ENCODE results near the gene CHST11. TPM values are rescaled to one million over a fixed set of nuclear protein-coding genes. Genes with fewer than 3 reads are reported as not detected.
"Not testable (repeated sequence)": the region's sequence is repeated elsewhere in the genome, so short reads cannot be mapped to it uniquely, and the experiment has no call there.

Gene CHST11
- polyA plus RNA-seq, 3 donors, result 6.2 to 8.1 (median 7.6) TPM

DNA sequence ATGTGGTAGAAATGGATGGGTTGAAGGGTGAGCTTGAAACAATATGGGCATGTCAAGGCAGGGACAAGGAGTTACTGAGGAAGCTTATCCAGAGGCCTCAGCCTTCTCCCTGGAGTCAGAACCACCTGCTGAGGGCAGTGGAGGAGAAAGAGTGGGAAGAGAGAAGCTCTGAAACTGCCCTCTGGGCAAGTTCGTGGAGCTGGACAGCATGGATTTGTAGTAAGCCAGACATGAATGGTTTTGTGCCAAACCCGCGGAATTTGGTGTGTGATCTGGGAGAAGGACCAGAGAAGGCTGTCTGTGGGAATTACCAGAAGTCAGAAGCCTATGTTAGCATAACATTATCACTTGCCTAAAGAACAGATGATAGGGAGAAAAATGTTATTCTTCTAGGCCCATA is 336.5 kb downstream of the CHST11 start:
- no peak for DNase-seq

DNA sequence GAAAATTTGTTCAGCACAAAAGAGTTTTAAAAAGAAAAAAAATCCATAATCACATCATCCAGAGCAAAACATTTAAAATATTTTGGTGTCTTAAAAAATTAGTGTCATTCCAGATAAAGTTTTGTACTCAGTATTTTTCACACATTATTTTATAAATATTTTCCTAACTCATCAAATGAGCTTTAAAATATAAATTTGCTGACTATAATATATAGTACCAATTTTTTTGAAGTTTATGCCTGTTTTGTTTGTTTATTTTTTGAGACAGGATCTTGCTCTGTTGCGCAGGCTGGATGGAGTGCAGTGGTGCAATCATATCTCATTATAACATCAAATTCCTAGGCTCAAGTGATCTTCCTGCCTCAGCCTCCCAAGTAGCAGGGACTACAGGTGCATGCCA is 337.2 kb downstream of the CHST11 start:
- no peak for DNase-seq

DNA sequence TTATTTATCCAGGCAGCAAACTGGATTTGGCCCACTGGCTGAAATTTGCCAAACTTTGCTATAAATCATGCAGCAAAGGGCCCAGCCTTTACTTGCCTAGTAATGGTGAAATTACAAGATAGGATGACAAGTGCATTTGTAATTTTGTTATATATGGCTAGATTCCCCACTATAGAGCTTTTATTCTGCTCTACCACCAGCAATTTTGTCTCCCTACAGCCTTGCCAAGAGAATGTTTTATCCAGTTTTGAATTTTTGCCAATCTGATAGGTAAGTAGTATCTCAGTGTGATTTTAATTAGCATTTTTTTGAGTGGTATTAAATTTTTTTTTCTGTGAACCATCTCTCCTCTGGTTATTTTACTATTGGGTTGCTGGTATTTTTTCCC is 339.7 kb downstream of the CHST11 start:
- DNase-seq, result no peak

DNA sequence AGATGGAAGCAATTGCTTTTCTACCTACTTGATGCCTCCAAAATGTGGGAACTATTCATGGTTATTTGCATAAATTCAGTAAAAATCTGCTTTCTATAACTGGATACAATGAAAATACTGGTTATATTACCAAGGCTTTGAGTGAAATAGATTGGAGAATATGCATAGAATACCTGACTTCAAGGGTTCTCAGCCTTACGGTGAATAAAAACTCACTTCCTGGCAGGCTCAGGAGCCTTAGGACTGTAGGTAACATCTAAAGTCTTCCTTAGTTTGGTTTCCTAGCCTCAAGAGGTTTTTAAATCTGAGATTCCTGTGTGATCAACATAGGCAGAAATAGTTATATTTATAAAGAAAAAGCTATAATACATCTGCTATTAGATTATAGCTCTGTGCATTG is 342.7 kb downstream of the CHST11 start:
- no peak for DNase-seq

DNA sequence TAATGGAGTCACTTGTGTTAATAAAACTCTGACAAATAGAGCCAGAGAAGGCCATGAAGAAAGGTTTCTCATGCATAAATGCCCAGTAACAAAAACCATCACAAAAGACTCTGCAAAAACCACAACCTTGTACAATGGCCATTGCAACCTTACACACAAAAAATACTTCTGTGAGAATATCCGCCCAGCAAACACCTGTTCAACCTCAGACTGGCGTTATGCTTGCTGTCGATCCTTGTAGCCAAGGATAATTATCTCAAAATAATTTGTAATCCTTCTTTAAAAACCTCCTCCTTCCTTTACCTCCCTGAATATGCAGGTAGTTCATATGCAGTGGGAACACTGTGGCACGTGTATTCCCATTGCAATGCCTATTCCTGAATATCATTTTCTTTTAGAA is 344.3 kb downstream of the CHST11 start:
- DNase-seq, result no peak

DNA sequence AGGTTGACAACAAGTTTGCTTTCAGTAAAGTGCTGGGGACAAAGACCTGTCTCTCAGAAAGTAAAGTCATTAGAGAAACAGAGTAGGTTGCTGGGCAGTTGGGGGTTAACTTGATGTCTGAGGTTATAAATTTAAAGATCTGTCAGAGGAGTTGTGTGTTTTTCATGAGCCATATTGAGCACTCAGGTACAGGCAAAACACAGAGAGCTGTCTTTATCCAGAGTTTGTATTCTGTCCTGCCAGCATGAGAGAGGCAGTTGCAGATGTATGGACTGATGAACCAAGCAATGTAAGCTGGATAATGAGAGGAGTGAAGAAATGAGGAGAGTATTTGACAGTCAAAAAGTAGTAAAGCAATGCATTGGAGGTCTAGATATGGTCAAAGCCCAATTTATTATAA is 344.7 kb downstream of the CHST11 start:
- DNase-seq, result no peak

DNA sequence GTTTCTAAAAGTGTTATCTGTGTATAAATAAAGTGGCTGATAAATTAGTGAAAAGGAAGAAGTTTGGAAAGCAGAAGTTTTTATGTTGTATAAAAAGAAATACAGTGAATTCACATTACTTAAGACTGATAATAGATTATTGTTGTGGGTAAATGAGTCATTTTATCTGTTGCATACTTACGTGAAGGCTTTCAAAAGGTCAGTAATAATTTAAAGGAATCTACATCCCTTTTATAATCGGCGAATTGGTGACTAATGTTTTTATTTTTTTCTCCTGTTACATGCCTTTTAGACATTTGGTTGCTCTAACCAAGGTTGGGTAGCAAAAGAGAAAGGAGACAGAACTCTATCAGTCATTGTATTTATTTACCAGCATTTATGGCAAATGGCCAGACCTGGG is 345.5 kb downstream of the CHST11 start:
- no peak for DNase-seq

DNA sequence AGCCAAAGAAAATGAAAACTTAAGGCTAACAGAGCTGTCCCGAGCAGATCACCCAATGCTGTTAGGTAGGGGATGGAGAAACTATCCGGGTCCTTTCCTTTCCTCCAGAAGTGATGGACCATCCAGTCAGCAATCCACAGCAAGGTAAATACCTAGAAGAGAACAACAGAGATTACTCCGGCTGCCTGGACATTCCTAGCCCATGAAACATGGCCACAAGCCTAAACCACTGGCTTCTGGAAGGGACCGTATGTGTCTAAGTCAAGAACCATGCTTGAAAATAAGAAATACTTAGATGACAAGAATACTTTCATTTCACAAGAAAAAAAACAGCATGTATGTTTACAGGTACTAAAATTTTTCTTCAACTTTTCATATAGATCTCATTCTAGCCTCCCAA is 348.4 kb downstream of the CHST11 start:
- no peak for DNase-seq

DNA sequence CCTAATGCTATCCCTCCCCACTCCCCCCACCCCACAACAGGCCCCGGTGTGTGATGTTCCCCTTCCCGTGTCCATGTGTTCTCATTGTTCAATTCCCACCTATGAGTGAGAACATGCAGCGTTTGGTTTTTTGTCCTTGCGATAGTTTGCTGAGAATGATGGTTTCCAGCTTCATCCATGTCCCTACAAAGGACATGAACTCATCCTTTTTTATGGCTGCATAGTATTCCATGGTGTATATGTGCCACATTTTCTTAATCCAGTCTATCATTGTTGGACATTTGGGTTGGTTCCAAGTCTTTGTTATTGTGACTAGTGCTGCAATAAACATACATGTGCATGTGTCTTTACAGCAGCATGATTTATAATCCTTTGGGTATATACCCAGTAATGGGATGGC is 349.4 kb downstream of the CHST11 start:
- not testable (repeated sequence) for DNase-seq

DNA sequence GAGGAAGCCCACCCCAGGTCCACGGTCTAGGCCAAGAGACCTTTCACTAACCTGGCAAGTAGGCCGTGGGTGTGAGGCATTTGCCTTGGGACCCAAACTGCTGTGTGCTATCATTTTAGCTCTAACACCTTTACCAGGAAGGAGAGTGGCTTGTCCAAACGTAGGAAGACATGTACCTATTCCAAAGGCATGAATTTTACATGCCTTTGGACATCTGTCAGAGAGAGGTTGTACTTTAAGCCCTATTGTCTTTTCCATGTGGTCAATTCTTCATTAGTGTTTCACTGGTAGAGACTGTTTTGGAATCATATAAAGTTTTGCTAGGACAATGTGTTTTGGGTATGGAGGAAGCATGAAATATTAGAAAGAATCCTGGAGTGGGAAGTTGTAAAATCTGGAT is 352.5 kb downstream of the CHST11 start:
- DNase-seq, result no peak

DNA sequence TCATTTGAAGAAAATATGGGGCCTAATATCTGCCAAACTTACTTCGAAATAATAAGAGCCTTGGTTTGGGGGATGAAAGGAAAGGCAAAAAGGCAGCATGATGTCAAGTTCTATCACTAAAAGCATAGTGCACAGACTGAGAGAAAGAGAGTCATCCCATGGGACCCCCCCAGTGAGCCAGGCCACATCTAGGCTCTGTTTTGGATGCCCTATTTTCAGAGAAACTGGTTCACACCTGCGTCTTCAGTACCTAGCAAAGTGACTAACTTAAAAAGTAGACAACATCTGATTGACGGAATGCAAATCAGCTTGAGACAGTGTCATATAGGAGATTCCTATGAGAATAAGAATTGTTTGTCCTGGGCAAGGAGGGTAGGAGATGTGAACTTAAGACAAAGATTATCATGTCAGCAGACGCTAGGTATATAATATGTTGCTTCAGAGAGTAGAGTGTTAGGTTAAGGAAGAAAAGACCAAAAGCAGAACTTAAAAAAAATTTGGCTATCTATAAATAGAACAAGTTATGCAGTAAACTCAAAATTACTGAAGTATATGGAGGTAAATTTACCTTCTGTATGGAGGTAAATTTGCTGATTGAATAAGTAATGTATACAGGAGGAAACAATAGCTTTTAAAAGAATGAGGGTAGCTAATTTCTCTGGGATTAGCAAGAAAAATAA is 353.1 kb downstream of the CHST11 start:
- DNase-seq, result no peak

Other genes with a start within 250 kb of the CHST11 start
- 10 to 100 TPM; 60.2 to 61.5 (median 61.4) TPM for gene TXNRD1, start 241.2 kb upstream of the CHST11 start, polyA plus RNA-seq (ENCODE audit: insufficient read length in 3 of 3)
- gene EID3, start 153.2 kb upstream of the CHST11 start, polyA plus RNA-seq (ENCODE audit: insufficient read length in 3 of 3), result 1 to 10 TPM; 4.4 to 4.5 (median 4.5) TPM